Measurements from ENCODE around the gene PER1. TPM values are rescaled to one million over a fixed set of nuclear protein-coding genes. Genes with fewer than 3 reads are reported as not detected.

The PER1 gene
- total and polyA plus RNA-seq, 9 donors, result 25.6 to 103 (median 63.8) TPM

DNA sequence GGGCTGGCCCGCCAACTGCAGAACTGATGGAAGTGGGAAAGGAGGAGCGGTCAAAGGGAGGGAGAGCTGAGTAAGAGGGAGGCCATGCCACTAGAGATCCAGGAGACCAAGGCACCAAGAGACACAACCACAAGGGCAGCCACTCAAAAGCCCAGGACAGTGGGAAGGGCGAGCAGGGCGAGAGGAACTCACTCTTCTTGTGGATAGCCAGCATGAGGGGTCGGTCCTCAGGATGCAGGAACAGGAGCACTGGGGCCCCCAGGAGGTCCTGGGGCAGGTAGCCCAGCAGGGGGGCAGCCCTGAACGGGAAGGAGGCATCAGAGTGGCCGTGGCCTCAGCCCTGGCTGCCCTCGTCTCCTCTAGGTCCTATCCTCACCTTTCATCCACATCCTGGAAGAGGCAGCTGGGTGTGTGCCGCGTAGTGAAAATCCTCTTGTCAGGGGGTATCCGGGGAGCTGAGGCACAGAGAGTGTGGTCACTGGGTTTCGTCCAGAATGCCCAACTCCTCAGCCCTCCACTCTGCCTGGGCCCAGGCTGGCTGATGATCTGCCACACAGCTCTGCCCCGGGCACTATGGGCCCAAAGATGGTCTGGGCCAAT lies 4.3 kb downstream of the PER1 start:
- 87% methylated on average over 11 of the region's 13 CpGs for WGBS (ENCODE audit: insufficient coverage)

GRCh38 chr17:8147141-8147804 lies 4.9 kb downstream of the PER1 start:
- Histone ChIP-seq H3K4me1 (ENCODE audit: control insufficient read depth, insufficient read depth, low read length) (peaks cover 24% of the 10 kb centered on the region), H3K9me3 (replicated peaks; ENCODE audit: control insufficient read depth, low read depth, low read length) (no peaks in the 10 kb centered on the region), H3K4me3 (ENCODE audit: low read length) (no peak overlapping the region), H3K36me3 (ENCODE audit: control insufficient read depth, insufficient read depth, low read length) (peaks cover 81% of the 10 kb centered on the region), H3K27me3 (ENCODE audit: control insufficient read depth, insufficient read depth, low read length) (no peaks in the 10 kb centered on the region), H3K27ac (ENCODE audit: low read length) (no peak overlapping the region)
- no peak for DNase-seq
- WGBS (ENCODE audit: insufficient coverage), result 89% methylated on average over 18 of the region's 26 CpGs

More for the DNA sequence above, 4.3 kb downstream of the PER1 start:
- H3K36me3 ChIP-seq (ENCODE audit: control insufficient read depth, insufficient read depth, low read length), result peaks cover 75% of the 10 kb centered on the region
- no peak for DNase-seq
- peaks cover 30% of the 10 kb centered on the region for H3K4me1 ChIP-seq (ENCODE audit: control insufficient read depth, insufficient read depth, low read length)
- H3K4me3 ChIP-seq (ENCODE audit: low read length), result no peak overlapping the region
- no peaks in the 10 kb centered on the region for H3K27me3 ChIP-seq (ENCODE audit: control insufficient read depth, insufficient read depth, low read length)
- no peak overlapping the region for H3K27ac ChIP-seq (ENCODE audit: low read length)
- no peaks in the 10 kb centered on the region for H3K9me3 ChIP-seq (replicated peaks; ENCODE audit: control insufficient read depth, low read depth, low read length)

DNA sequence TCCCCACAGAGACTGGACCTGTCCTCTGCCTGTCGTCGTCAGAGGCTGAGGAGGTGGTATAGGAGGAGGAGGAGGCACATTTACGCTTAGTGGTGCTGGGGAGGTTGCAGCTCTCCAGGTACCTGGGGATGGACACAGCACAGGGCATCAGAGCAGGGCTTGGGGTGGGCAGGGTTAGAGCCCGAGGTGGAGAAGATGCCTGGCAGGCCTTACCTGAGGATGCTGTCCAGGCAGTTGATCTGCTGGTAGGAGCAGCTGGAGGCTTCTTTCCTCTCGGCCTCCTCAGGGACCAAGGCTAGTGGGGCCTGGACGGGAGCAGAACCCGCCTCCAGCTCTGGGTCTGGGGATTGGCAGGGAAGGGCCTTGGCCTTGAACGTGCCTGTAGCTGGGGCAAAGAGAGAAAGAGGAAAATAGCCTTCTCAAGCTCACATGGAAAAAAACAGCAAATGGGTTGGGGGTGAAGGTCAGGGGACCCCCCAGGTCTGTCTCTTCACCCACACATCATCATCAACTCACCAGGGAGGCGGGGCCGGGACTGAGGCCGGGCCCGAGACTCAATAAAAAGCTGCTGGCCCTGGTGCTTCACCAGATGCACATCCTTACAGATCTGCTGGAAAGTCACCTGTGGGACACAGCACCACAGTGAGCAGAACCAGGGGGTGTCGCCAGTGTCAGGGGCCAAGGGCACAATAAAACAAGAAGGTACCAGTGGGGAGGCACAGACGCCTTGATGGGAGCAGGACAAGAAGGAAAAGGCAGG lies 5.6 kb downstream of the PER1 start:
- peaks cover 88% of the 10 kb centered on the region for H3K36me3 ChIP-seq (ENCODE audit: control insufficient read depth, insufficient read depth, low read length)
- WGBS (ENCODE audit: insufficient coverage), result 86% methylated on average over 7 of the region's 14 CpGs
- no peaks in the 10 kb centered on the region for H3K27me3 ChIP-seq (ENCODE audit: control insufficient read depth, insufficient read depth, low read length)
- H3K9me3 ChIP-seq (replicated peaks; ENCODE audit: control insufficient read depth, low read depth, low read length), result no peaks in the 10 kb centered on the region
- no peak overlapping the region for H3K4me3 ChIP-seq (ENCODE audit: low read length)
- peak; percentile 18 for DNase-seq
- peaks cover 17% of the 10 kb centered on the region for H3K4me1 ChIP-seq (ENCODE audit: control insufficient read depth, insufficient read depth, low read length)
- no peak overlapping the region for H3K27ac ChIP-seq (ENCODE audit: low read length)

- WGBS (ENCODE audit: insufficient coverage), result 89% methylated on average over 5 of the region's 12 CpGs
- Histone ChIP-seq H3K36me3 (ENCODE audit: control insufficient read depth, insufficient read depth, low read length) (peaks cover 96% of the 10 kb centered on the region), H3K4me1 (ENCODE audit: control insufficient read depth, insufficient read depth, low read length) (peaks cover 12% of the 10 kb centered on the region), H3K27me3 (ENCODE audit: control insufficient read depth, insufficient read depth, low read length) (no peaks in the 10 kb centered on the region), H3K9me3 (replicated peaks; ENCODE audit: control insufficient read depth, low read depth, low read length) (no peaks in the 10 kb centered on the region), H3K4me3 (ENCODE audit: low read length) (no peak overlapping the region), H3K27ac (ENCODE audit: low read length) (no peak overlapping the region)
- DNase-seq, result peak; percentile 24
Observed at GRCh38 chr17:8145811-8146210, 6.4 kb downstream of the PER1 start.

GRCh38 chr17:8144401-8145231 lies 7.6 kb downstream of the PER1 start:
- Histone ChIP-seq H3K36me3 (ENCODE audit: control insufficient read depth, insufficient read depth, low read length) (peaks cover 97% of the 10 kb centered on the region), H3K9me3 (replicated peaks; ENCODE audit: control insufficient read depth, low read depth, low read length) (no peaks in the 10 kb centered on the region), H3K27me3 (ENCODE audit: control insufficient read depth, insufficient read depth, low read length) (no peaks in the 10 kb centered on the region), H3K27ac (ENCODE audit: low read length) (no peak overlapping the region), H3K4me3 (ENCODE audit: low read length) (no peak overlapping the region), H3K4me1 (ENCODE audit: control insufficient read depth, insufficient read depth, low read length) (peaks cover under 1% of the 10 kb centered on the region)
- DNase-seq, result peak; percentile 34
- WGBS (ENCODE audit: insufficient coverage), result 88% methylated on average over 9 of the region's 15 CpGs

DNA sequence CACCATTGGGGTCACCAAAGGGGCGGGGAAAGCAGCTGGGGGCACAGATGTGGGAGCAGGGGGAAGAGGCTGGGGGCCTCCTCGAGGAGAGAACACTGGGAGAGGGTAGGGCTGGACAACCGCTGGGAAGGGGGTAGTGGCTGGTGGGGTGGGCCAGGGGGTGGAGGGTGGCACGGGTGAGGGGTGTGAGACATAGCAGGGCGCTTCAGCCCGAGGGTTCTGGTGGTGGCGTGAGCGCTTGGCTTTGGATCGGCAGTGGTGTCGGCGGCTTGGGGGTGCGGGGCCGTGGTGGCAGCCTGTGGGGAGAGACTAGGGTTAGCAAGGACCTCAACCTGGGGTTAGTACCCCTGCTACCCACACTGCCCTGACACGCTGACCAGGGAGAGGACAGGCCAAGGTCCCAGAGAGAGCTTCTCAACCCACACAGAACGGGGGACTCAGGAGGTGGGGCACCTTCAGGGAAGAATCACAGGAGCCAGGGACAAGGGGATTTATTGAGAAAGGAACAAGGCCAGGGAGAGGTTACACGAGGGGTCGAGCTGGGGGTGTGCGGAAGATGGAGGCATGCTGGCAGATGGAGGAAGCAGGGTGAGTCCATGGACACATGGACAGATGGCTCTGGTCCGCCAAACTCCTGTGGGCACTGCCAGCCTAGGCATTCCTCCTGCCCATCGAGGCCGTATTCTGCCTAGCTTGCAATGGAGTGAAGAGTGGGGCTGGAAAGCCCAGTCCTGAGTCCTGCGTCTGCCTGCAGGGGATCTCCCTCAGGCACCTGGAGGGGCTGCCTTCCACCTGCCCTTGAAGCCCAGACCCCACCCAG lies 8.4 kb downstream of the PER1 start:
- H3K36me3 ChIP-seq (ENCODE audit: control insufficient read depth, insufficient read depth, low read length), result peaks cover 89% of the 10 kb centered on the region
- peaks cover 7% of the 10 kb centered on the region for H3K4me1 ChIP-seq (ENCODE audit: control insufficient read depth, insufficient read depth, low read length)
- no peaks in the 10 kb centered on the region for H3K27me3 ChIP-seq (ENCODE audit: control insufficient read depth, insufficient read depth, low read length)
- no peak overlapping the region for H3K27ac ChIP-seq (ENCODE audit: low read length)
- DNase-seq, result peak; percentile 37
- H3K9me3 ChIP-seq (replicated peaks; ENCODE audit: control insufficient read depth, low read depth, low read length), result no peaks in the 10 kb centered on the region
- 93% methylated on average over 18 of the region's 22 CpGs for WGBS (ENCODE audit: insufficient coverage)
- no peak overlapping the region for H3K4me3 ChIP-seq (ENCODE audit: low read length)

- WGBS (ENCODE audit: insufficient coverage), result 83% methylated on average over 13 of the region's 15 CpGs
- Histone ChIP-seq H3K9me3 (replicated peaks; ENCODE audit: control insufficient read depth, low read depth, low read length) (no peaks in the 10 kb centered on the region), H3K27me3 (ENCODE audit: control insufficient read depth, insufficient read depth, low read length) (no peaks in the 10 kb centered on the region), H3K4me3 (ENCODE audit: low read length) (no peak overlapping the region), H3K4me1 (ENCODE audit: control insufficient read depth, insufficient read depth, low read length) (peaks cover 15% of the 10 kb centered on the region), H3K36me3 (ENCODE audit: control insufficient read depth, insufficient read depth, low read length) (peaks cover 82% of the 10 kb centered on the region), H3K27ac (ENCODE audit: low read length) (no peak overlapping the region)
- DNase-seq, result no peak
Observed at GRCh38 chr17:8142887-8143580, 9.2 kb downstream of the PER1 start.

DNA sequence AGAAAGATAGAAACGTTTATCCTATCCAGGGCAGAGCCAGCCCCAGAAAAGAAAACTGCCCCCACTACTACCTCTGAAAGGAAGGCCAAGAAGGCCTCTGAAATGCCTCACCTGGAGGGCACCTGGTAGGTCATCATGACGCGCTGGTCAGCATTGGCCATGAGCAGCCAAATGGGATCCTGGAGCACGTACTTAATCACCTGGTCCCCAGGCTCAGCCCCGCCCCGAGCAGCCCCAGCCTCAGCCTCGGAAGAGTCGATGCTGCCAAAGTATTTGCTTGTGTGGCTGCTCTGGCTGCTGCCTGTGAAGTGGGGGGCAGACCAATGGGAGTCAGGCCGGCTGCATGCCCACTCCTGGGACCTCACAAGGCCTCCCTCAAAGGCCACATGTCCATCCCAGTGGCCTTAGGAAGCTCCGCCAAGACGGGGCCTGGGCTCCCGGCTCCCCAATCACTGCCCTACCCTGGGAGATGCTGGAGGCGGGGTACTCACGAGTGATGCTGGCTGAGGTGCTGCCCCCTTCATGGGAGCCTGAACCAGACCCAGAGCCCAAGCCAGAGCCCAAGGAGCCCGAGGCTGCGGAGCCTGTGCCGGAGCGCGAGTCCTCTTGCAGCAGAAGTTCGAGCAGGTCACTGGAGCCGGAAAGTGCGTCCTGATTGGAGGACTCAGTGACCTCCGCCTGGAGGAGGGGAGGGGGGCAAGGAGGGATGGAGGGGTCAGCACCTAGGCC lies 9.9 kb downstream of the PER1 start:
- Histone ChIP-seq H3K4me3 (ENCODE audit: low read length) (no peak overlapping the region), H3K27ac (ENCODE audit: low read length) (no peak overlapping the region), H3K27me3 (ENCODE audit: control insufficient read depth, insufficient read depth, low read length) (no peaks in the 10 kb centered on the region), H3K36me3 (ENCODE audit: control insufficient read depth, insufficient read depth, low read length) (peaks cover 75% of the 10 kb centered on the region), H3K4me1 (ENCODE audit: control insufficient read depth, insufficient read depth, low read length) (peaks cover 19% of the 10 kb centered on the region), H3K9me3 (replicated peaks; ENCODE audit: control insufficient read depth, low read depth, low read length) (no peaks in the 10 kb centered on the region)
- 87% methylated on average over 19 of the region's 23 CpGs for whole genome bisulfite sequencing (ENCODE audit: insufficient coverage)
- DNase-seq, result peak; percentile 39

Data from muscle of leg (tissue), 11 donors.